Measurements from ENCODE around the gene MINDY4B. TPM values are rescaled to one million over a fixed set of nuclear protein-coding genes. Genes with fewer than 3 reads are reported as not detected.
"Not testable (repeated sequence)": the region's sequence is repeated elsewhere in the genome, so short reads cannot be mapped to it uniquely, and the experiment has no call there.

Gene MINDY4B
- total and polyA plus RNA-seq, 11 donors, result 0.56 TPM; not detected in 10

DNA sequence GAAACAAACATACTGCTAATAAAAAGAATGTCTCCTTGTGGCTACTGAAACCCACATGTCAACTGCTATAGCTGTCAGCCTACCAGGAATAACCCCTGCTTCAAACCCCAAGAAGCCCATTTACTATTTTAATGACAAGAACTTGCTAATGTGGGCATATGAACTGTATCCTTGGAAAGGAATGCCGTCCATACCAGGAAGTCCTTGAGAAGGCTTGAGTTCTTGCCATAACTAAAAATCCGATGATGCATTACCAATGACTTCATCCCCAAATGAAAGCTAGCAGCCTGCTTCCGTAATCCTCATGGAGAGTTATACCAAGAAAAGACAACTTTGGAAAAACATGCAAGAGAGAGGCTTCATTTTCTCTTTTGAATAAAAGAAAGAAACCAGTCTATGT lies 34.8 kb downstream of the MINDY4B start:
- Histone ChIP-seq H3K4me1 (peaks cover 0 to 9% (median 0%) of the 10 kb centered on the region in 12 donors), H3K9me3 (no peaks in the 10 kb centered on the region), H3K4me3 (no peak overlapping the region), H3K27me3 (no peaks in the 10 kb centered on the region), H3K36me3 (no peaks in the 10 kb centered on the region), H3K27ac (peak overlapping the region in 5 of 12 donors; percentile 27 to 46 (median 42))
- peak in 2 of 4 donors; percentile 49 to 73 for ATAC-seq
- TF ChIP-seq POLR2A (IDR thresholded peaks at IDR 0.05), result no peak
- no peak for TF ChIP-seq CTCF (IDR thresholded peaks at IDR 0.05)
- intact Hi-C loops (cut with DNase I), result no loop called here
- no peak for DNase-seq
- 28 to 41% (median 34%) methylated on average over 3 of the region's 3 CpGs for WGBS, 4 donors

DNA sequence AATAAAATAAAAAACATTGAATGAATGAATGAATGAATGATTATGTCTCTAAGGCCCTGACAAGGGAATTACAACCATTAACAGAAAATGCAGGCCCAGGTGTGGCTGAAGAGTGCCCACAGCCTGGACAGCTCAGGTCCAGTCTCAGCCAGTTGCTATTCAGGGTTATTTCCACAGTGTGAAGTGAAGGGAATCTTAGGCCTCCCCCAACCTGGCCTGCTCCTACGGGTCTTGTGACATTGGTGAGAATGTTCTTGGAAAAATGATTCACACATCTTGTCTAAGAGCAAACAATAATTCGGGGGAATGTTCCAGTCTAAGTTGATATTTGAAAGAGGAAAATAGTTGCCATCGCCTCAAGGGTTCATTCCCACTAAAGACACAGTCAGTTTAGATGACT lies 37.0 kb downstream of the MINDY4B start:
- Histone ChIP-seq H3K4me1 (peaks cover 0 to 9% (median 0%) of the 10 kb centered on the region in 12 donors), H3K36me3 (no peaks in the 10 kb centered on the region), H3K9me3 (no peaks in the 10 kb centered on the region), H3K4me3 (no peak overlapping the region), H3K27ac (peak overlapping the region in 3 of 12 donors; percentile 12 to 36 (median 13)), H3K27me3 (no peaks in the 10 kb centered on the region)
- WGBS, 4 donors, result 50 to 61% (median 56%) methylated on average over 3 of the region's 3 CpGs
- peak in 2 of 4 donors; percentile 60 to 67 for ATAC-seq
- TF ChIP-seq CTCF (IDR thresholded peaks at IDR 0.05) (no peak), POLR2A (IDR thresholded peaks at IDR 0.05) (no peak)
- intact Hi-C loops (cut with DNase I), result loop anchor here in 7 of 10 donors (5.0 to 10.0 kb wide), 6 partner anchors 81 to 323 kb away; partner anchors contain the start of genes EIF2A (in 1 of the 7) and SERP1 (in 1 of the 7)
- DNase-seq, result no peak

- intact Hi-C loops (cut with DNase I), result loop anchor here in 7 of 10 donors (2.0 to 10.0 kb wide), 7 partner anchors 80 to 323 kb away; partner anchors contain the start of genes EIF2A (in 1 of the 7) and SERP1 (in 1 of the 7)
- TF ChIP-seq POLR2A (IDR thresholded peaks at IDR 0.05) (no peak), CTCF (IDR thresholded peaks at IDR 0.05) (no peak)
- Histone ChIP-seq H3K27me3 (no peaks in the 10 kb centered on the region), H3K4me3 (no peak overlapping the region), H3K4me1 (peaks cover 0 to 9% (median 0%) of the 10 kb centered on the region in 12 donors), H3K27ac (no peak overlapping the region), H3K9me3 (no peaks in the 10 kb centered on the region), H3K36me3 (no peaks in the 10 kb centered on the region)
- no peak for DNase-seq
- ATAC-seq, result no peak
- WGBS, 4 donors, result 90 to 95% (median 93%) methylated on average over 3 of the region's 3 CpGs
These were observed 37.8 kb downstream of the MINDY4B start for GRCh38 chr3:150867434-150867833.

DNA sequence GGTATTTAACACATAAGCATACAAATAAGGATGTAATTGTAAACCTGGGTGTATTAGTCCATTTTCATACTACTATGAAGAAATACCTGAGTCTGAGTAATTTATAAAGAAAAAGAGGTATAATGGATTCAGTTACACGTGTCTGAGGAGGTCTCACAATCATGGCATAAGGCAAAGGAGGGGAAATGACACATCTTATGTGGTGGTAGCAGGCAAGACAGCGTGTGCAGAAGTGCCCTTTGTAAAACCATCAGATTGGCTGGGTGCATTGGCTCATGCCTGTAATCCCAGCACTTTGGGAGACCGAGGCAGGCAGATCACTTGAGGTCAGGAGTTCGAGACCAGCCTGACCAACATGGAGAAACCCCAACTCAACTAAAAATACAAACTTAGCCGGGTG lies 41.3 kb downstream of the MINDY4B start:
- intact Hi-C loops (cut with DNase I), result loop anchor here in 9 of 10 donors (2.0 to 10.0 kb wide), 9 partner anchors 75 to 319 kb away; partner anchors contain the start of genes EIF2A (in 1 of the 9) and SERP1 (in 1 of the 9)

More for the DNA sequence above, 41.3 kb downstream of the MINDY4B start:
- not testable (repeated sequence) for H3K27me3 ChIP-seq, H3K4me1 ChIP-seq, ATAC-seq, H3K36me3 ChIP-seq, H3K9me3 ChIP-seq, H3K27ac ChIP-seq, DNase-seq, H3K4me3 ChIP-seq
- WGBS, 4 donors, result 68 to 81% (median 76%) methylated on average over 5 of the region's 5 CpGs
